OCI-LY3 (cell line): ENCODE data around the gene PCSK5.

Experiments used
- CTCF ChIP-seq: fragments of 200-600, 300-600 bp; sonication (generic); IDR thresholded peaks from 2 replicates; pipeline ENCODE4 v1.5.1; 2014; ENCODE audit warnings: antibody characterized with exemption, low read length, low read depth
- EZH2phosphoT487 ChIP-seq: fragments of 200-600 bp; shearing (Covaris generic); IDR thresholded peaks from 2 replicates; pipeline ENCODE4 v1.6.1; 2018; ENCODE audit warnings: antibody characterized with exemption, mixed run types, low read depth

GRCh38 chr9:75896193-75896592, 5.7 kb downstream of the PCSK5 start:
- TF ChIP-seq CTCF (no peak), EZH2phosphoT487 (no peak)
